Neural crest cell (in vitro differentiated cells): Measurements from ENCODE around the gene SEMA3F. TPM values are rescaled to one million over a fixed set of nuclear protein-coding genes. Genes with fewer than 3 reads are reported as not detected.

Experiments used
- DNase-seq: peaks from one replicate; pipeline ENCODE4 v3.0.0; 2021; ENCODE audit warnings: low read depth, mixed read lengths, low spot score
- H3K27ac Mint-ChIP-seq: one replicate; pipeline ENCODE4 v1.8.0; 2021; ENCODE audit warnings: mild to moderate bottlenecking, mixed read lengths; ENCODE audit not compliant: unreplicated experiment
- H3K27me3 Mint-ChIP-seq: 2 replicates; pipeline ENCODE4 v1.8.0; 2021; ENCODE audit warnings: low read depth, mild to moderate bottlenecking, mixed read lengths
- H3K36me3 Mint-ChIP-seq: 2 replicates; pipeline ENCODE4 v1.8.0; 2021; ENCODE audit warnings: low read depth, mild to moderate bottlenecking, mixed read lengths
- H3K4me1 Mint-ChIP-seq: 2 replicates; pipeline ENCODE4 v1.8.0; 2021; ENCODE audit warnings: mixed read lengths
- H3K4me3 Mint-ChIP-seq: one replicate; pipeline ENCODE4 v1.8.0; 2021; ENCODE audit warnings: mild to moderate bottlenecking, mixed read lengths
- H3K9me3 Mint-ChIP-seq: 2 replicates; pipeline ENCODE4 v1.8.0; 2021; ENCODE audit warnings: mixed read lengths
- CTCF ChIP-seq: fragments of 200-600 bp; sonication (generic); conservative IDR thresholded peaks from 2 replicates; pipeline ENCODE4 v1.5.0; 2021; ENCODE audit warnings: antibody characterized with exemption, mild to moderate bottlenecking
- total RNA-seq: library from RNA; stranded (reverse); gene quantifications from 2 replicates; pipeline ENCODE4 v1.2.1, GENCODE V29; 2021

SEMA3F gene
- total RNA-seq, 1 donor from 2014 or later = 4.2 TPM

- DNase-seq = no peak
- peaks cover 33% of the 10 kb centered on the region for H3K27me3 Mint-ChIP-seq
- peak overlapping the region; percentile 19 for H3K27ac Mint-ChIP-seq
- H3K4me3 Mint-ChIP-seq = no peak overlapping the region
- no peaks in the 10 kb centered on the region for H3K9me3 Mint-ChIP-seq
- no peak for TF ChIP-seq CTCF
- H3K4me1 Mint-ChIP-seq = peaks cover 28% of the 10 kb centered on the region
- no peaks in the 10 kb centered on the region for H3K36me3 Mint-ChIP-seq
Observed at GRCh38 chr3:50151728-50152127, 3.4 kb upstream of the SEMA3F start.

GRCh38 chr3:50153782-50154475 lies 1.2 kb upstream of the SEMA3F start:
- Mint-ChIP-seq H3K4me1 (peaks cover 38% of the 10 kb centered on the region), H3K4me3 (peak overlapping the region; percentile 72), H3K36me3 (no peaks in the 10 kb centered on the region), H3K9me3 (no peaks in the 10 kb centered on the region), H3K27me3 (peaks cover 52% of the 10 kb centered on the region), H3K27ac (no peak overlapping the region)
- TF ChIP-seq CTCF = no peak
- no peak for DNase-seq

GRCh38 chr3:50154476-50154839 lies 666 bp upstream of the SEMA3F start:
- no peaks in the 10 kb centered on the region for H3K36me3 Mint-ChIP-seq
- H3K27ac Mint-ChIP-seq = no peak overlapping the region
- DNase-seq = peak; percentile 22
- H3K4me1 Mint-ChIP-seq = peaks cover 38% of the 10 kb centered on the region
- H3K4me3 Mint-ChIP-seq = peak overlapping the region; percentile 72
- H3K27me3 Mint-ChIP-seq = peaks cover 52% of the 10 kb centered on the region
- no peaks in the 10 kb centered on the region for H3K9me3 Mint-ChIP-seq
- TF ChIP-seq CTCF = peak; percentile 29

- no peaks in the 10 kb centered on the region for H3K36me3 Mint-ChIP-seq
- H3K4me3 Mint-ChIP-seq = peak overlapping the region; percentile 88
- TF ChIP-seq CTCF = no peak
- DNase-seq = no peak
- H3K27me3 Mint-ChIP-seq = peaks cover 49% of the 10 kb centered on the region
- no peak overlapping the region for H3K27ac Mint-ChIP-seq
- H3K4me1 Mint-ChIP-seq = peaks cover 32% of the 10 kb centered on the region
- no peaks in the 10 kb centered on the region for H3K9me3 Mint-ChIP-seq
Observed at GRCh38 chr3:50155491-50155878, 361 bp downstream of the SEMA3F start.

- no peak overlapping the region for H3K27ac Mint-ChIP-seq
- H3K4me1 Mint-ChIP-seq = peaks cover 30% of the 10 kb centered on the region
- no peak for TF ChIP-seq CTCF
Observed at GRCh38 chr3:50155891-50156290, 767 bp downstream of the SEMA3F start.

More at GRCh38 chr3:50155891-50156290, 767 bp downstream of the SEMA3F start:
- peak overlapping the region; percentile 88 for H3K4me3 Mint-ChIP-seq
- no peaks in the 10 kb centered on the region for H3K36me3 Mint-ChIP-seq
- no peaks in the 10 kb centered on the region for H3K9me3 Mint-ChIP-seq
- DNase-seq = no peak
- H3K27me3 Mint-ChIP-seq = peaks cover 49% of the 10 kb centered on the region
